ENCODE data around the gene WDR20. TPM values are rescaled to one million over a fixed set of nuclear protein-coding genes. Genes with fewer than 3 reads are reported as not detected.

WDR20 gene
- polyA plus RNA-seq, 4 donors: 14.6 to 33.1 (median 23.3) TPM

DNA sequence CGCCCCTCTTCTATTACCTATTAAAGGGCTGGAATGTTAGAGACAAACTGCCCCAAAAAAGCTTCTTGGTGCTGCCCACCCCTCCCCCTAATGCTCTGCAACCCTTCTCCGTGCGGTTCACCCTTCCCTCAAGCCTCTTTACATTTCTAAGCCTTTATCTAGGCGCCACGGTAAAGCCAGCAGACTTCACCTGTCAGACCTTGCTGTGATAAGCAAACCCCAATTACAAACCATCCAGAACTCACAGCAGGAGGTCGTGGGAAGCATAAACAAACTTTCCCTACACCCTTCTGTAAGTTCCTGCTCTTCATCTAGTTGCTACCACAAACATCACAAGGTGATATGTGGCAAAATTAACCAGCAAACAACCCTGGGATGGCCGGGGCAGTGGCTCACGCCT is 108.4 kb downstream of the WDR20 start:
- peaks cover 0 to 15% (median 0%) of the 10 kb centered on the region in 3 donors for H3K36me3 ChIP-seq (ENCODE audit: control insufficient read depth in 3 of 3, insufficient read depth in 2 of 3, low read depth in 1 of 3, low read length in 3 of 3)
- no peak for DNase-seq
- H3K4me3 ChIP-seq (ENCODE audit: low read depth in 1 of 3, low read length in 3 of 3): no peak overlapping the region
- H3K9me3 ChIP-seq (ENCODE audit: control insufficient read depth in 2 of 2, insufficient read depth in 1 of 2, low read depth in 1 of 2, low read length in 1 of 2): peaks cover 0 to 7% of the 10 kb centered on the region in 2 donors
- FAIRE-seq: no peak
- no peaks in the 10 kb centered on the region for H3K27me3 ChIP-seq (ENCODE audit: control insufficient read depth in 3 of 3, insufficient read depth in 3 of 3, low read length in 3 of 3)
- H3K4me1 ChIP-seq (ENCODE audit: control insufficient read depth in 3 of 3, insufficient read depth in 2 of 3, low read depth in 1 of 3, low read length in 2 of 3): peaks cover 0 to 7% (median 0%) of the 10 kb centered on the region in 3 donors
- 77 to 81% (median 81%) methylated on average over 8 of the region's 8 CpGs for WGBS, 3 donors
- H3K27ac ChIP-seq (ENCODE audit: low read depth in 1 of 3, low read length in 2 of 3): no peak overlapping the region

DNA sequence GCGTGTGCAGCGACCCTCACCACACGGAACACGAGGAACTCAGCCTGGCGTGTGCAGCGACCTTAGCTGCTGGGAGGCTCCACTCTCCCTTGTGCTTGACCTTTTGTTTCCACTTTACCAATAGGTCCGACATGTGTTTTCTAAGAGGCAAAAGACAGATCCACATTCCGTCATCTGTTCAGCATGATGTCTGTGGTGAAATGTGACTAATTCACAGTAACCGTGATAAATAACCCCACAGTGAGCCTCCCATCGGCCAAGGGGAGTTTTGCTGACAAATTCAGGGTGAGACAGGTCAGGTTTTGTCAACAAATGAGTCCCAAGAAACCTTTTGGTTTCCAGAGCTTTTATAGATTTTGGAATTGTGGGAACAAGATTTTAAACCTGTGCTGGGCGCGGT is 109.3 kb downstream of the WDR20 start:
- no peak overlapping the region for H3K27ac ChIP-seq (ENCODE audit: low read depth in 1 of 3, low read length in 2 of 3)
- no peak for FAIRE-seq
- no peaks in the 10 kb centered on the region for H3K27me3 ChIP-seq (ENCODE audit: control insufficient read depth in 3 of 3, insufficient read depth in 3 of 3, low read length in 3 of 3)
- H3K9me3 ChIP-seq (ENCODE audit: control insufficient read depth in 2 of 2, insufficient read depth in 1 of 2, low read depth in 1 of 2, low read length in 1 of 2): peaks cover 0 to under 1% of the 10 kb centered on the region in 2 donors
- no peak for DNase-seq
- peaks cover 0 to 15% (median 0%) of the 10 kb centered on the region in 3 donors for H3K36me3 ChIP-seq (ENCODE audit: control insufficient read depth in 3 of 3, insufficient read depth in 2 of 3, low read depth in 1 of 3, low read length in 3 of 3)
- H3K4me1 ChIP-seq (ENCODE audit: control insufficient read depth in 3 of 3, insufficient read depth in 2 of 3, low read depth in 1 of 3, low read length in 2 of 3): peaks cover 0 to 7% (median 0%) of the 10 kb centered on the region in 3 donors
- H3K4me3 ChIP-seq (ENCODE audit: low read depth in 1 of 3, low read length in 3 of 3): no peak overlapping the region
- WGBS, 3 donors: 91 to 95% (median 93%) methylated on average over 12 of the region's 12 CpGs

DNA sequence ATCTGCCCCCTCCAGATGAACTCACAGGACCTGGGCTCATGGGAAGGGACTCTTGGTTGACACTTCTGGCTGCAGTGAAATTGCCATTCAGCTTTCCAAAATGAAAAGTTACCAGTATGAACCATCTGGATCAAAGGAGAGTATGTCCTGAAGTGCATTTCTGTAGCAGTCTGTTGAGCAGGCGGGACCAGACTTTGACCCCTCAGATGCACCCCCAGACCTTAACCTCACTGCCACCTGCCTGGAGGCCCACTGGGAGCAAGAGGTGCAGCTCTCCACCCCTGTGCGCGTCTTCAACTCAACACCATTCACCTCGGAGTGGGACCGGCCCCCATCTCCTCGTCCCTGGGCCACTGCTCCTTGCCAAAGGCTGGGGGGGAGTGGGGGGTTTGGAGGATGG is 110.3 kb downstream of the WDR20 start:
- 73 to 86% (median 76%) methylated on average over 6 of the region's 6 CpGs for WGBS, 3 donors
- H3K4me3 ChIP-seq (ENCODE audit: low read depth in 1 of 3, low read length in 3 of 3): no peak overlapping the region
- no peak for FAIRE-seq
- no peaks in the 10 kb centered on the region for H3K9me3 ChIP-seq (ENCODE audit: control insufficient read depth in 2 of 2, insufficient read depth in 1 of 2, low read depth in 1 of 2, low read length in 1 of 2)
- H3K36me3 ChIP-seq (ENCODE audit: control insufficient read depth in 3 of 3, insufficient read depth in 2 of 3, low read depth in 1 of 3, low read length in 3 of 3): peaks cover 0 to 17% (median 0%) of the 10 kb centered on the region in 3 donors
- peaks cover 0 to 7% (median 0%) of the 10 kb centered on the region in 3 donors for H3K4me1 ChIP-seq (ENCODE audit: control insufficient read depth in 3 of 3, insufficient read depth in 2 of 3, low read depth in 1 of 3, low read length in 2 of 3)
- peak in 1 of 2 donors; percentile 51 for DNase-seq
- no peak overlapping the region for H3K27ac ChIP-seq (ENCODE audit: low read depth in 1 of 3, low read length in 2 of 3)
- H3K27me3 ChIP-seq (ENCODE audit: control insufficient read depth in 3 of 3, insufficient read depth in 3 of 3, low read length in 3 of 3): no peaks in the 10 kb centered on the region

DNA sequence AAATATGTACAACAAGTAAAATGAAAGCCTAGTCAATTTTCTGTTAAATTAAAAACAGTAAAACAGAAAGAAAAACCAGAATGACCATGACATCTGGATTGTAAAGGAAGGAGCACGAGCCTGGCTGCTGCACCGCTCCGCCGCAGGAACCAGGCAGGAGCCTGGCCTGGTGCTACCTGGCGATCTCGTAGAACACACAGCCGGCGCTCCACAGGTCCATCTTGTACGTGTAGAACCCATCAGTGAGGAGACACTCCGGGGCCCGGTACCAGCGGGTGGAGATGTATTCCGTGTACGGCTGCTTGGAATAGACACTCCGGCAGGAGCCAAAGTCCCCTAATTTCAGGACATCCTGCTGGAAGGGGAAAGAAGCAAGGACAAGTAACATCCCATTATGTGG is 110.9 kb downstream of the WDR20 start:
- Histone ChIP-seq H3K4me3 (ENCODE audit: low read depth in 1 of 3, low read length in 3 of 3) (no peak overlapping the region), H3K36me3 (ENCODE audit: control insufficient read depth in 3 of 3, insufficient read depth in 2 of 3, low read depth in 1 of 3, low read length in 3 of 3) (peaks cover 0 to 17% (median 0%) of the 10 kb centered on the region in 3 donors), H3K4me1 (ENCODE audit: control insufficient read depth in 3 of 3, insufficient read depth in 2 of 3, low read depth in 1 of 3, low read length in 2 of 3) (peaks cover 0 to 7% (median 0%) of the 10 kb centered on the region in 3 donors), H3K27me3 (ENCODE audit: control insufficient read depth in 3 of 3, insufficient read depth in 3 of 3, low read length in 3 of 3) (no peaks in the 10 kb centered on the region), H3K9me3 (ENCODE audit: control insufficient read depth in 2 of 2, insufficient read depth in 1 of 2, low read depth in 1 of 2, low read length in 1 of 2) (no peaks in the 10 kb centered on the region), H3K27ac (ENCODE audit: low read depth in 1 of 3, low read length in 2 of 3) (no peak overlapping the region)
- 94 to 96% (median 95%) methylated on average over 15 of the region's 15 CpGs for WGBS, 3 donors
- no peak for FAIRE-seq
- no peak for DNase-seq

DNA sequence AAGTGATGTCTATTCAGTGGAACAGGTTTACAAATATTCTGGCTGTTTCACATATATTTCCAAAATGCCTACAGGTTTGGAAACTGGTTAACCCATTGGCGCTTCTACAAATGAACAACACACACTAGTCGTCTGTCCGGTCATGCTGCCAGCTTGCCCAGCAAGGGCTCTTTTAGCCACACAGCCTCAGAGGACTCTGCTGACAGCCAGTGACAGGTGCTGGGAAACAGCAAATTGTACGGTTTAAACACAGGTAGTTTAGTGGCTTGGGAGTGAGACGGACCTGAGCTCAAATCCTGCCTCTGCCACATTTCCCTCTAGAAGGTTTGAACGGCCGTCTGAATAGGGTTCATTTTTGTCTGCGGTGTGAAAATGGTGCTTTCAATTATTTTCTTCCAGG is 111.5 kb downstream of the WDR20 start:
- Histone ChIP-seq H3K4me3 (ENCODE audit: low read depth in 1 of 3, low read length in 3 of 3) (no peak overlapping the region), H3K9me3 (ENCODE audit: control insufficient read depth in 2 of 2, insufficient read depth in 1 of 2, low read depth in 1 of 2, low read length in 1 of 2) (no peaks in the 10 kb centered on the region), H3K4me1 (ENCODE audit: control insufficient read depth in 3 of 3, insufficient read depth in 2 of 3, low read depth in 1 of 3, low read length in 2 of 3) (peaks cover 0 to 7% (median 0%) of the 10 kb centered on the region in 3 donors), H3K27ac (ENCODE audit: low read depth in 1 of 3, low read length in 2 of 3) (no peak overlapping the region), H3K27me3 (ENCODE audit: control insufficient read depth in 3 of 3, insufficient read depth in 3 of 3, low read length in 3 of 3) (no peaks in the 10 kb centered on the region), H3K36me3 (ENCODE audit: control insufficient read depth in 3 of 3, insufficient read depth in 2 of 3, low read depth in 1 of 3, low read length in 3 of 3) (peaks cover 0 to 17% (median 0%) of the 10 kb centered on the region in 3 donors)
- DNase-seq (no peak), FAIRE-seq (no peak)
- WGBS, 3 donors: 91 to 92% (median 92%) methylated on average over 8 of the region's 8 CpGs

DNA sequence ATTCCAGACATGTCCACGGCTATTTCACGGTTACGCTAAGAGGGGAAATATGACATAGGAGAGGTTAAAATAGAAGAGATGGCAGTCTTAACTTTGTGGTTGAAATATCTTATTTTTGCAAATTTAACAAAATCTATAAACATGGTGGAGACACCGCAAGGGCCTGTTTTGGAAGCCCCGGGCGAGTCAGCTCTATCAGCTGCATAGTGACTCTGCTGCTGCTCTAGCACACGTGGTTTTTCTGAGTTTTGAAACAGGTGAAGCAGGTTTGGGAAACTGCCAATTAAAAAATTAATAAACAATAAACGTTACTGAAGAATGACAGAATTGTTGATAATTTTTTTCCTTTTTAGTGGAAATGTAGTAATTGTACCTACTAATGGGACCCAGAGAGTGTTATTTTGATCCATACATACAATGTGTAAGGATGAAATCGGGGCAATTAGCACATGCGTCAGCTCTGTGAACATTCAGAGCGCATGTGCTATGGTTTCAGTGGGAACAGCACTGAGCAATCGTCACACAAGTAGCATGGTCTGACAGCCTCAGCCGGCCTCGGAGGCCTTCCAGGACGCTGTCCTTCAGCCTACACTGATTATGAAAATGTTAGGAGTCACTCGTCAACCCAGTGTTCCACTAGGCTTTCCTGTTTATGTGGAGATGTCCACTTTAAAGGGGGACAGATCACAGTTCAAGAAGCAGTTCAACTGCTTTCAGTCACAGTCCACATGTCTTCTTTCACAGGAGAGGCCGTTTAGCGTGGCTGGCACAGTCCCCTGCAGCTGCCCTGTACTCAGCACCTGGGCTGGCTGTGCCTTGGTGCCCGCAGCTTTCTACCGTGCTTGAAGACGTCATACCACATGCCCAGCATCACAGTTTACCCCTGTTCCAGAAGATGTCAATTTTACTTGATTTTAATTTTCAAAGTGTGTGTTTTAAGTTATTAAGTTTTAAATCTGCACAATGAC is 113.4 kb downstream of the WDR20 start:
- FAIRE-seq (no peak), DNase-seq (no peak)
- Histone ChIP-seq H3K27me3 (ENCODE audit: control insufficient read depth in 3 of 3, insufficient read depth in 3 of 3, low read length in 3 of 3) (no peaks in the 10 kb centered on the region), H3K4me1 (ENCODE audit: control insufficient read depth in 3 of 3, insufficient read depth in 2 of 3, low read depth in 1 of 3, low read length in 2 of 3) (peaks cover 0 to 7% (median 0%) of the 10 kb centered on the region in 3 donors), H3K27ac (ENCODE audit: low read depth in 1 of 3, low read length in 2 of 3) (no peak overlapping the region), H3K9me3 (ENCODE audit: control insufficient read depth in 2 of 2, insufficient read depth in 1 of 2, low read depth in 1 of 2, low read length in 1 of 2) (no peaks in the 10 kb centered on the region), H3K4me3 (ENCODE audit: low read depth in 1 of 3, low read length in 3 of 3) (no peak overlapping the region), H3K36me3 (ENCODE audit: control insufficient read depth in 3 of 3, insufficient read depth in 2 of 3, low read depth in 1 of 3, low read length in 3 of 3) (peaks cover 0 to 18% (median 0%) of the 10 kb centered on the region in 3 donors)
- 81 to 88% (median 88%) methylated on average over 21 of the region's 21 CpGs for WGBS, 3 donors

DNA sequence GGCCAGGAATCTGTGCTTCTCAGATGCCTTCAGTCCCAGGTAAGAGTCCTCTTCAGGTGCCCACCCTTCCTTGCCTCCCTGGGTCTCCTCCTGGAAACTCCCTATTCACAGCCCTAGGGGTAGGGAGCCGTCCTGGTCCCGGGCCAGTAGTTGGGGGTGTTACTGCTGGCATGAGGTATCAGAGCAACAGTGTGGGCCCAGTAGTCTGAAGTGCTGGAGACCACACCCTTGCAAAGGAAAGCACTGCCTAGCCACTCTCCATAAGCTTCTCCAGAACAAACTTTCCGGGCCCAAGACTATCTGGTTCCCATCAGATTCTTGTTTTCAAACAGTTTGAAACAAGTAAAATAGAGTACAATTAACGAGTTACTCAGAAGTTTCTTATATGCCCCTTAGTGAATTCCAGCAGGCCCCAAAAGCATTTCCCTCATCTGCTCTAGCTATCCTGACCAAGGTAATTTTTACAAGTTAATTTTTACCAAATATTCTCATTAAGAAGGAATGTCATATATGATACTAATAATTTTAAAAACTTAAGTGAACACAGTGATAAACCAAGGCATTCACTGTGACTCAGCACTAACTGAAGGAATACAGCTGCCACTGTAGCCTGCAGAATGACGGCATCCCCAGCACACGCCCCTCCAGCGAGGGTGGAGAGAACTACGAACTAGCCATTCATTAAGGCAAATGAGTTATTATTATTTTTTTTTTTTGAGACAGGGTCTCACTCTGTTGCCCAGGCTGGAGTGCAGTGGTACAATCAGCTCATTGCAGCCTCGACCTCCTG is 115.9 kb downstream of the WDR20 start:
- H3K27ac ChIP-seq (ENCODE audit: low read depth in 1 of 3, low read length in 2 of 3): peak overlapping the region in 1 of 3 donors; percentile 54

DNA sequence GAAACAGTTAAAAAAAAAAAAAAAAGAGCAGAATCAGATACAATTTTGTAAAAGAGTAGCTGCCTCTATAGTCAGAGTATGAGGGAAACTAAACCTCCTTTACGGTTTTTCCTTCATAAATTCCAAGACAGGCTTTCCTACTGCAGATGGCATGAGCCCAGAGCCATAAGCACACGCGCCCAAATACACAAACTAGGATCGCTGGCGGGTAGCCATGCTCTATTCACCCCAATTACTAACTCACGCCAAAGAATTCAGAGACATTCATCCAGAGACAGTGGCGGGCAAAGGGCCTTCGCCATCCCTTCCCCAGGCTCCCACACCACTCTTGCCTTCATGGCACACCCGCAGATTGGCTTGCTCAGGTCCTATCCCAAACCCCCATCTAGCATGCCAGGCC is 117.0 kb downstream of the WDR20 start:
- Histone ChIP-seq H3K4me1 (ENCODE audit: control insufficient read depth in 3 of 3, insufficient read depth in 2 of 3, low read depth in 1 of 3, low read length in 2 of 3) (no peaks in the 10 kb centered on the region), H3K4me3 (ENCODE audit: low read depth in 1 of 3, low read length in 3 of 3) (no peak overlapping the region), H3K9me3 (ENCODE audit: control insufficient read depth in 2 of 2, insufficient read depth in 1 of 2, low read depth in 1 of 2, low read length in 1 of 2) (no peaks in the 10 kb centered on the region), H3K36me3 (ENCODE audit: control insufficient read depth in 3 of 3, insufficient read depth in 2 of 3, low read depth in 1 of 3, low read length in 3 of 3) (peaks cover 0 to 6% (median 0%) of the 10 kb centered on the region in 3 donors), H3K27ac (ENCODE audit: low read depth in 1 of 3, low read length in 2 of 3) (no peak overlapping the region), H3K27me3 (ENCODE audit: control insufficient read depth in 3 of 3, insufficient read depth in 3 of 3, low read length in 3 of 3) (no peaks in the 10 kb centered on the region)
- 75 to 84% (median 83%) methylated on average over 9 of the region's 9 CpGs for WGBS, 3 donors
- FAIRE-seq (no peak), DNase-seq (no peak)

More for the DNA sequence above, 115.9 kb downstream of the WDR20 start:
- Histone ChIP-seq H3K9me3 (ENCODE audit: control insufficient read depth in 2 of 2, insufficient read depth in 1 of 2, low read depth in 1 of 2, low read length in 1 of 2) (no peaks in the 10 kb centered on the region), H3K36me3 (ENCODE audit: control insufficient read depth in 3 of 3, insufficient read depth in 2 of 3, low read depth in 1 of 3, low read length in 3 of 3) (peaks cover 0 to 10% (median 0%) of the 10 kb centered on the region in 3 donors), H3K4me1 (ENCODE audit: control insufficient read depth in 3 of 3, insufficient read depth in 2 of 3, low read depth in 1 of 3, low read length in 2 of 3) (no peaks in the 10 kb centered on the region), H3K27me3 (ENCODE audit: control insufficient read depth in 3 of 3, insufficient read depth in 3 of 3, low read length in 3 of 3) (no peaks in the 10 kb centered on the region), H3K4me3 (ENCODE audit: low read depth in 1 of 3, low read length in 3 of 3) (no peak overlapping the region)
- FAIRE-seq (no peak), DNase-seq (no peak)
- 69 to 77% (median 73%) methylated on average over 9 of the region's 9 CpGs for WGBS, 3 donors
